GM18873 (cell line): ENCODE results near the gene PDX1.

ENCODE experiments used
- ATAC-seq: cut with Tn5 transposase; IDR thresholded peaks from one replicate; pipeline ENCODE4 v1.9.1; 2021; ENCODE audit warnings: mild to moderate bottlenecking, moderate library complexity, moderate number of reproducible peaks; ENCODE audit not compliant: unreplicated experiment, low FRiP score

The PDX1 gene

DNA sequence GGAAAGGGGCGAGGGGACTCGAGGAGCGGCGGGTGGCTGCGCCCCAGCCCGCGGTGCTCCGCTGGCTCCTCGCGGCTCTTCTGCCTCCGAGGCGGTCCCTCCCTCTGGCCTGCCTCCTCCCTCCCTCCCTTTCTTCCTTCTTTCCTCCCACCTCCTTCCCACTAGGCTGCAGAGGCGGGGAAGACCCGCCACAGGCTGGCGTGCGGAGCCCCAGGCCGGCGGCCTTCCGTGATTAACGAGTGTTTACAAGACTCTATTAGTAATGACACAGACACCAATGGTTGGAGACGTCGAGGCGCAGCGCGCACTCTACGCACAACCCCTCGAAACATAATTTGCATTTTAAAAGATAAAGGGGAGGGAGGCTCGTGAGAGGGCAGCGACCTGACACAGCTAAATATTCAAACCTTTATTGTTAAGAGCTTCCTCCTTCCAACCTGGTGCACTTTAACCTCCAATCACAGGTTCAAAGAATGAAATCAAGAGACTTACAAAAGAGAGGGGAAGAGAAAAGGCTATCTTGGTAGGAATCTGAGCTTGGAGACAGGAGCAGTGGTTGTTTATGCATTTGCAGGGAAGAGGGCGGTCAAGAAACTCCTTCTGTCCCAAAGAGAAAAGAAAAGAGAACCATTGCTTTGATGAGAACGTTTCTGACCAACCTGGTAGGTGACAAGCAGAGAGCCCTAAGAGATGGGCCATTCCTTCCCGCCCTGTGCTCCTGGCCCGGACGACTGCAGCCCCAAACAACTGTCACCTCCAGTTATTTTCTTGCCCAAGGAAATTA lies 49.5 kb downstream of the PDX1 start, which contains the start of gene CDX2:
Gene CDX2, minus strand, starts transcription at position 234 of the 784 bp plus-strand sequence. CDS start 309 bp downstream, outside the sequence.
- no peak for ATAC-seq

DNA sequence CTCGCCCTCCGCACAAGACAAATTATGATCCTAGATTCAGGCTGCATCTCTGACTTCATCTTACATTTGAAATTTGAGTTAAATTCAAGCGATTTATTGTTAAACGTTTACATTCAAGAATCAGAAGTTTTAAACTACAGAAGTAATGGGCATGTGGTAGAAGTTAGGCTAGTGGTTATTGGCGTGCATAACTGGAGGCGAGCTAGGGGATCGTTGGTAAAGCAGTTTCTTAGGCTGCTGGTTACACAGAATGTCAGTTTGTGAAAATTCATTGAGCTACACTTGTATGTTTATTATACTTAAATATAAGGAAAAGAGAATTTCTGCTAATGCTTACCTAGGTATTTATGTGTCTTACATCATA lies 50.0 kb downstream of the PDX1 start:
- no peak for ATAC-seq

DNA sequence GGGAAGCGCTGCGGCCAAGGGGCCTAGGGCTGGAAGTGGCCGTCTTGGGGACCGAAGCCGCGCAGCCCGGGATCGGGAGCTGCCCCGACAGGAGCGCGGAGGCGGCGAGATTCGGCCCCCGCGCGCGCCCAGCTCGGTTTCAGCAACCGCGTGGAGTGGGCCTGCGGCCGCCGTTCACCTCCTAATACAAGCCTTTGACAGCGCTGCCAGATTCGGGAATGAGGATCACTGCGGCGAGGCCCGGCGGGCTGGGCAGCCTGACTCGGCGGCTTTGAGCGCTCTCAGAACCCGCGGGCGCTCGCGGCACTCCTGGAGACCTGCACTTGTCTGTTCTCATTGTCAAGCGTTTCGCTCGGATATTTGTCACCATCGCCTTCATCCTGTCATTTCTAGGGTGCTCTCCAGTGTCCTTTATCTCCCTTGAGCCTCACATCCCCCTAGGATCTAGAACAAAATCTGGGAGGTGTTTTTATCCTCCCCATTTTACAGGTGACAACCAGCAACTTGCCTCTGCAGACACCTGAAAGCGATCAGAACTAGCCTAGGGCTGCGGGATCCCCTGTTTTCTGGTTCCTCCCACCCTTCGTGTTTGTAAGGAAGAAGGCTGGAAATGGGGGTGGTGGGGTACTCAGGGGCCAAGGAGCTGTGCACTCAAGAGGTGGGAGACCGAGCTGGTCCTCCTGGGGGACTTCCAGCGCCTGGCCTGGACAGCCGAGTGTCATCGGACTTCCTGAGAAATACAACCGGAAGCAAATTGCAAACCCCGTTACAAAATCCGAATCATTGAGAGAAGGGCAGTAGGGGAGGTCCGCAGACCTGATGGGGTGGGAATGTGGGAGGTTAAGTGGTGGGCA lies 50.8 kb downstream of the PDX1 start:
- ATAC-seq = no peak

DNA sequence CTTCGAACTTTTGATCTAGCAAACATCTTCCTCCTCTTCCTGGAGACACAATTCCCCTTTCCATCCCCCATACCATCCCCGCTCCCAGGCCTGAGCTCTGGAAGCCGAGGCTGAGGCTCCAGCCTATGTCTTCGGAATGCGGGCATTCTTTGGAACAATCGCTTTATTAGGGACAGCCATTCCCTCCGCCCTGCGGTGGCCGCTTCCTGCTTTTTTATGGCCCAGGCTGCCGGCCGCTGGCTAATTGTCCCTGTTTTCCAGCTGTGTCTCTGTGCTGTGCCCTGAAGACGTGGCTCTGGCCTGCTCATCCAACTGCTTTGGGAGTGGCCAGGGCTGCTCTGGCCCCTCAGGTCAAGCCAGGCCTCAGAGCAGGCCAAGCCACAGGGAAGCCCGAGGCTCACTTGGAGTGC lies 51.4 kb downstream of the PDX1 start:
- no peak for ATAC-seq

DNA sequence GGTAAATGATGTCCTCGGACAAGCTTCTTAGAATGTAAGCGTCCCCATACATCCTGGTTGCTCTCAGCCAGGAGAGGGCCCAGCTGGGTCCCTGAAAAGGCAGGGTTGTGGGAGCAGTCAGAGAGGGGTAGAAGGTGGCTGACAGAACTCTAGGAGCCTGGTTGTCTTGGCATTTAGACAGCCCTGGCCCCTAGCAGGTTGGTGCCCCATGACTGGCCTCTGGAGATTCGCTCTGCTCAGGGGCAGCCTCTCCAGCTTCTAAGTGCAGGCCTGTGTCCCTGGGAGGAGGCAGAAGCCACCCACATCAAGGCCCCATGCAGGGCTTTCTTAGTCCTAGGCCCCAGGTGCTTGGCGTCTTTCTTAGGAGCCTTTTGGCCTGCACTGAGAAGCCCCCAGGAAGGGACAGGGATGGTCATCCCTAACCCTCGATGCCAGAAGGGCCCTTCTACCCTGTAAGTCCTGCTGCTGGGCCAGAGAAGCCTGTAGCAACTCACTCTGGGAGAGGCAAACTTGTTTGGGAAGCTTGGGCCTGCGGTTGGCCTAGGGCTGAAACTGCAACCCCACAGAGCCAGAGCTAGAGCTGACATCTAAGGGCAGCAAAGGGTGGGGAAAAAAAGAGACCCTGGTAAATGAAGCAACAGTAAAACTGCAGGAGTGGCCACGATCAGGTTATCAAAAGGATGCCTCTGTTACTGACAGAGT lies 52.1 kb downstream of the PDX1 start:
- no peak for ATAC-seq

DNA sequence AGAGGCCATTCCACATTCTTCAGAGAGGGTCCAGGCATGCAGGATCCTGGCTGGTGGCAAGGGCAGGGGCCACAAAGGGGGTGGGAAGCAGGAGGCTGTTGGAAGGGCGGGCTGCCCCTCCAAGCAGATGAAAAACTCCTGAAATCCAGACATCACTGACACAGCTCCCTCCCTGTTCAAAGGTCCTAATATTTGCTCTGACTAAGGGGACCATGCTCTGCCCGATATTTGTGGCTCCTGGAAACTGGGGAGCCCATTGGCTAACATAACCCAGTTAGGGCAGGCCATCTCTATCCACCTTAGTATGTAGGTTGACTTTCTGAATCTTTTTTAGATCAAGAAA lies 52.6 kb downstream of the PDX1 start:
- ATAC-seq = no peak

DNA sequence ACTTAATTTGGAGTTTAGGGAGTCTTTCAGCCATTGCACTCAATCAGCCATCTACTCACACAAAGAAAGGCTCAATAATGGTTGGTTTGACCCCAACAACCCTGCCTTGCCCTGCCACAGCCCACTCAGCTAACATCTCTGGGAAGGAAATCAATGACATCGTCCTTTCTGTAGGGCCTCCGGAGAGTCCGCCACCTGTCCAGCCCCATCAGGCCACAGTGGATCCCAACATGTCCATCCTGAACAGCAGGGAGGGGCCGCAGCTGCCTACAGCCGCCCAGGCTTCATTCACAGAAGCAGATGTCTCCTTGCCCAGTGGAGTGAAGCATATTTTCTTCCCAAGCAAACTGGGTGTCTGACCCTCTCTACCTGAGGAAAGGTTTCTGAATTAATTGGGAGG lies 53.5 kb downstream of the PDX1 start:
- no peak for ATAC-seq

DNA sequence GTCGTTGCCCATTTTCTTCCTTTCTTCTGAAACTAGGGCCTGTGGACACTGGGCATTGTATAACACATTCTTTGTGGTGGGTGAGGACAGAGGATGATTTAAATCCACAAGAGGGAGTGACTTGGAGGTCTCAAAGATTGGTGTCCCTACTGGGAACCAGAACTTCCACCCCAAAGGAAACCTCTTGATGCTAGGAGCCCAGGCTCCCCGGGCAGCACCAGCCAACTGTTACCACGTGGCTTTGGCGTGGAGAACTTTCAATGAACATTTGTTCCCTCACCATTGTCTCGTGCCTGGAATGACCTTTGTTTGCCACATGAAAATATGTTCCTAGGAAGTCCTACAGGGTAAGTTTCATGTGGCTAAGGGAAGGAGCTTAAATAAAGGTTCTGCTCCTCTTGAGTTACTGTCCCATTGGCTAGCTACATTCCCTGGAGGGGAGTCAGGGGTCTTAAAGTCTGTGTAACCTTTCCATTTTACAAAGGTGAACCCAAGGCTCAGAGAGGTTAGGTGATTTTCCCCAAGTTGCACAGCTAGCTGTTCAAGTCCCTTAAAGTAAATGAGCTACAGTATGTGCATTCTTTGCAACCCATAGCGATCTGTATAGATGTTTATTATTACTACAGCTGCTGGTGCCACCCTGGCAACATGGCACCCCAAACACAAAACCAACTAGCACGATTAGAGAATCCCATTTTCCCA lies 54.3 kb downstream of the PDX1 start:
- ATAC-seq = no peak
